Activated CD8-positive, alpha-beta memory T cell treated with anti-CD3 and anti-CD28 coated beads for 48 hours (primary cell): Measurements from ENCODE around the gene EI24.
"Not testable (repeated sequence)": the region's sequence is repeated elsewhere in the genome, so short reads cannot be mapped to it uniquely, and the experiment has no call there.

Experiments
- DNase-seq, 3 experiments: peaks; one replicate each; pipeline ENCODE4 v3.0.0-alpha.2; 2020; ENCODE audit warnings: low read depth in 2 of 3, low spot score in 2 of 3

Gene EI24

GRCh38 chr11:125568970-125569914 lies at the start of gene EI24:
Gene EI24 (plus strand): TSS chr11:125569477. CDS start chr11:125572528, 3,051 bp downstream.
- peak; percentile 70 to 84 (median 72) for DNase-seq

- DNase-seq, result no peak
These were observed 49.1 kb upstream of the EI24 start for GRCh38 chr11:125519860-125520834.

DNA sequence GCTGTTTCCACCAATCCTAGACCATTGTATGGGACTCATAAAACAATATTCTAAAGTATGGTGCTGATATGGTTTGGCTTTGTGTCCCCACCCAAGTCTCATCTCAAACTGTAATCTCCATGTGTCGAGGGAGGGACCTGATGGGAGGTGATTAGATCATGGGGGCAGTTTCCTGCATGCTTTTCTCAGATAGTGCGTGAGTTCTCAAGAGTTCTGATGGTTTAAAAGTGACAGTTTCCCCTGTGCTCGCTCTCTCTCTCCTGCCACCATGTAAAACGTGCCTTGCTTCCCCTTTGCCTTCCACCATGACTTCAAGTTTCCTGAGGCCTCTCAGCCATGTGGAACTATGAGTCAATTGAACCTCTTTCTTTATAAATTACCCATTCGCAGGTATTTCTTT lies 44.0 kb upstream of the EI24 start:
- no peak for DNase-seq

GRCh38 chr11:125532668-125533067 lies 36.6 kb upstream of the EI24 start:
- DNase-seq, result no peak

DNA sequence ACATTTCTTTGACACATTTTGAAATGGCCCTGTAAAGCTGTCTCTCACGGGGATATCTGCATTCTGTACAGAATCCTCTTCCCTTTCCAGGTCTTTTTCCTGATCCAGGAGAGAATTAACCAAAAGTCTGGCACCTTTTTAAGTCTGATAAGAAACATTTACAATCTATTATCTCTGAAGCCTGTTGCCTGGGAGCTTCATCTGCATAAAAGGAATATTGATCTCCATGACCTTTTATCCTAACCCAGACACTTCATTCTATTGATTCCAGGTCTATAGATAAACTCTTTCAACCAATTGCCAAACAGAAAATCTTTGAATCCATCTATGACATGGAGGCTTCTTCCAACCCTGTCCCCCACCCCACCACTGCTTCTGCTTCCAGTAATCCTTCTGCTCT lies 33.7 kb upstream of the EI24 start:
- DNase-seq, result no peak

GRCh38 chr11:125536834-125537233 lies 32.4 kb upstream of the EI24 start:
- DNase-seq, result not testable (repeated sequence)

DNA sequence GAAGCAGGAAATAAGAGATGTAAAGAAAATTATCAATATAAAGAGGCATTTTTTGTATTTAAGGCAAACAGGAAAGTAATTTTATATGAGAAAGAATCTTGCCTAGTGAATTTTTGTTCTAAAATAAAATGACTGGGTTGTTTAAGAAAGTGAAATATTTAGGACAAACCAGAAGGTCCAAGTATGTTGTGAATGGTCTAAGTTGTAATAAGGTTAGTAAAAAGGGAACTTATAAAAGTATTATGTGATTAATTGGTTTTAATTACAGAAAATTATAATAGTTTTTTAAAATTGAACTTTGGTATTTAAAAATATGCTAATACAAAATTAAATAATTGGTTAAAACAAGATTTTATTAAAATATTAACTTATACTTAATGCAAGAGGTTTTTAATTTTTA lies 26.6 kb upstream of the EI24 start:
- no peak for DNase-seq

GRCh38 chr11:125550780-125551179 lies 18.5 kb upstream of the EI24 start:
- DNase-seq, result no peak

DNA sequence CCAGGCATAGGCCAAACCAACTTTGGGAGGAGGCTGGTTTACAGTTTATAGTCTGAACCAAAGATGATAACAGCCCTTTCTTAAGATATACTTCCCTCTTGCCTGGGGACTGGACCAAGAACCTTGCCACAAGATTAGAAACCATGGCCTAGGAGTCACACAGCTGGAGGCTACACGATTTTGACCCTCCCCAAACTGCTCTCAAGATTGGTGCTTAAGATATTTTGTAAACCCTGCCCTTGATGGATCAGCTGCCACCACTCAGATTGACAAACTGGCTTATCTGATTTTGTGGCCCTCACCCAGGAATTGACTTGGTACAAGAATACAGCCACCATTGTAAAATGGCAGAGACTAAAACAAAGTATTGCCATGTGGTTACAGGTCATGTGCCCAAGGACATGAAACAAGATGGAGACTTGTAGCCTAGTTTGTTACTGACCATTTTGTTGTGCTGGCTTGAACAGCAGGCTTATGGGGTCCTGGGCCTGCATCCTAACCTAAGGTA lies 17.4 kb upstream of the EI24 start:
- no peak for DNase-seq

DNA sequence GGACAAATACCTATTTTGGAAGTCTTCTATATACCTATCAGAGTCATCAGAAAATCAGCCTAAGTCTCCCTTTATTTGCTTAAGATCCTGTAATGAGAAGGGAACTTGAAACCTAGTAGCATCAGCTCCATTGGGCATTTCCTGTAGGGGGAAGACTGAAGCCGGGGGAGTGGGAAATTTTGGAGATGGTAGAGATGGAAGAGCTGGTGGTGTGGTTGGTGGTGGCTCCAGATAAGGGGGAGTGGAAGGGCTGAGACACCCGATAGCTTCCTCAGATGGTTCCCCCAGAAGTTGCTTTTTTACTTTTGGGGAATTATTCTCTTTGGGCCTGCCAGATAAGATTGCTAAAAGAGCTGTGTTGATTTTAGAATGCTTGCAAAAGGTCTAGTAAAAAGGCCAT lies 16.4 kb upstream of the EI24 start:
- DNase-seq, result no peak

GRCh38 chr11:125553357-125553756 lies 15.9 kb upstream of the EI24 start:
- no peak for DNase-seq

DNA sequence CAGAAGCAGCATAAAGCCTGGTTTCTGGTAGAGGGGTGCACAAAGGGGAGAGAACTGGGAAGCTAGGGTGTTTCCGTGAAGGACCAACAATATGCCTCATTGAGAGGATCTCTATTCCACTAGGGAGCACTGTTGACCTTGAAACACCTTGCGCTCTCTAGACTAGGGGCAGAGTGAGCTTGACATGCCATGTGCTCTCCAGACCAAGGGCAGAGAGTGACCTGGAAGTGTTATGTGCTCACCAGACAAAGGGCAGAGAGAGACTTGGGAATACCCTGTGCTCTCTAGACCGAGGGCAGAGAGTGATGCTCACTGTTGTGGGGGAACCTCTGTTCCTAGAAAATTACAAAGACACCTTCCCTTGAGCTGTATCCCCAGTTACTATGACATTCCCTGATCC lies 15.2 kb upstream of the EI24 start:
- DNase-seq, result no peak

DNA sequence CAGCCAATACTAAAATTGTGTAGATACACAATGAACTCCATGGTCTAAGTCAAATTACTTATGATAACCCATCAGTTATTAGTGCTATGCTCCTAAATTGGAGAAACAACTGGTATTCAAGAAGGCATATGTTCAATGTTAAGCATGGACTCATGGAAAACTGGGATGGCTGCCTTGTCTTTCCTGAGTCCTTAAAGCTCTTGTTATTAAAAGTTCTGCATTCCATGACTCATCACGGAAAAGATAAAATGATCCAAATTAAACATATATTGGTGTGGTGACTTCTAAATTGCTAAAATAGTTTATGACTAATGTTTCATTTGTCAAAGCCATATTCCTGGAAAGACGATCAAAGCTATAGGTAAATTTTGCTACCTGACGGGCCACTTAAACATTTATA lies 9.4 kb upstream of the EI24 start:
- DNase-seq, result no peak

DNA sequence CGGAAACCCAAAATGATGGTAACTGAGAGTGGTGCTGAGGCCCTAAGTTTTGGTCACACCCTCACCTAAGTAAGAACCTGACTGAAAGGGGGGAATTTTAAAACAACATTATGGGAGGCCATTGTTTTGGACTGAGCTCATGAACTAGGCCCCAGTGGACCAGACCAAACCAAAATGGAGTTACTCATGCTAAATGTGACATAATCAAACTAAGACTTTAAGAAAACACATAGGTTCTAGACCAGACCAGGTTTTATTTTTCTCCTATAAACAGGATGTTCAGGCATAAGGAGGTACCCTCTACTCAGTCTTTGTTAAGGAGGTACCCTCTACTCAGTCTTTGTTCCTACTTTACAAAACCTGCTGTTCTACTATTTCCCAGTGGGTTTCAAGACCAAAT lies 7.4 kb upstream of the EI24 start:
- no peak for DNase-seq

GRCh38 chr11:125562430-125562829 lies 6.8 kb upstream of the EI24 start:
- no peak for DNase-seq

DNA sequence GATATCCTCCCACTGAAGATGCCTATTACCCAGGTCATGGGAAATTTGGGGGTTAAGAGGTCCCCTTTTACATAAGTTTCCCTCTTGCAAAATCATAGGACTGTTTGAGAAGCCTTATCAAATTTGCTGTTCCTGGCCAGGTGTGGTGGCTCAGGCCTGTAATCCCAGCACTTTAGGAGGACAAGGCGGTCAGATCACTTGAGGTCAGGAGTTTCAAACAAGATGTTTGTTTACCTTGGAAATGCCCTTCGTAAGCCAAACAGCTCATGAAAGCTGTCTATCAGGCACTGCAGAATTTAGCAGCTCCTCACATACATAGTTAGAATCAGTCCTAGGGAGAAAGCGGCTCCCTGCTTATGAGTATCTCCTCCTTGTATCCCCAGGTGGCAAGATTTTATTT lies 4.9 kb upstream of the EI24 start:
- DNase-seq, result no peak

DNA sequence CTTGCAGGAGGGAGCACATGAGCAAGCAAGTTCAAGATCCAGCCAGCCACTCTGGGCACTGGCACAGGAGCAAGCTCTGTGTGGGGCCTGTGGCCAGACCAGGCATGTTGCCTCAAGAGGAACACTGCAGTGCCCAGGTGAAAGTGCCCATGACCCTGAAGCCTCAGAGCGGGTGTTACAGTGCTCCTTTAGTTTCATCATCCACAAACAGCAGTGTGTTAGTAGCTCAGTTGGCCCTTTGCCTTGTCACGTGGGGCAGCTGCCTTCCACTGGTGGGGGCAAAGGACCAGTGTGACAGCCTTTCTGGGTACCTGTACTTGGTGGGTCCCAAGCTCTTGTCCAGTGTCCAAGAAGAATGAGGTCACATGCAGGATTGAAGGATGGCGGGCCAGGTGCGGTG lies 3.0 kb upstream of the EI24 start:
- no peak for DNase-seq

DNA sequence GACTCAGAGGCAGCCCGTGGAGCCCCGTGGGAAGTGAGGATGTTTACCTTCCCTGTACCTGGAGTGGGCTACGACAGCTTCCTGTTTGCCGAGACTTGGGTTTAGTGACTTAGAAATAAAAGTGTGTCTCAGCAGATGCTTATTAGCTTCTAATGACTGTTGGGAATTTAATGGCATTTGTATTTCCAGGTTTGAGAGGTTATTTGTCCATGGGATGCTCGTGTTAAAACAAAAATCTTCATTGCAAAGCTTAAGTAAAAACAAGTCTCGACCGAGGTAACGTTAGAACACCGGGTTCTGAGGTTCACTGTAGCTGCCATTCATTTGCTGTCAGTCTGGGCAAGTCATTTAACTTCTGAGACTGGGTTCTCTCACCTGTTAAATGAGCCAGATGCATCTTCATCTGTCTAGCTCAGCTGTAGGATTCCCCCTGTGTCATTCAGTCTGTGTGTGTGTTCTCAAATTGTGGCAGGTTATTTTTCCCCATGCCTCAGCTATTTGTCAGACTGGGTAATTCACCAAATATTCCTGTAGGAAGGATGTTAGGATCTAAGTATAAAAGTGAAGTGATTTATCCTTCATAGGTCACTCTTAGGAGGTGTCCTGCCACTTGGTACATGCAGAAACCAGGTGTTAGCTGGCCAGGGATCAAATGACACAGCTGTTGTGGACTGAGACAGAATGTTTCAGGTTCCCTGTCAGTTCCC lies 791 bp downstream of the EI24 start:
- DNase-seq, result no peak

GRCh38 chr11:125570952-125571351 lies 1.7 kb downstream of the EI24 start:
- no peak for DNase-seq

GRCh38 chr11:125572916-125573315 lies 3.6 kb downstream of the EI24 start:
- no peak for DNase-seq

DNA sequence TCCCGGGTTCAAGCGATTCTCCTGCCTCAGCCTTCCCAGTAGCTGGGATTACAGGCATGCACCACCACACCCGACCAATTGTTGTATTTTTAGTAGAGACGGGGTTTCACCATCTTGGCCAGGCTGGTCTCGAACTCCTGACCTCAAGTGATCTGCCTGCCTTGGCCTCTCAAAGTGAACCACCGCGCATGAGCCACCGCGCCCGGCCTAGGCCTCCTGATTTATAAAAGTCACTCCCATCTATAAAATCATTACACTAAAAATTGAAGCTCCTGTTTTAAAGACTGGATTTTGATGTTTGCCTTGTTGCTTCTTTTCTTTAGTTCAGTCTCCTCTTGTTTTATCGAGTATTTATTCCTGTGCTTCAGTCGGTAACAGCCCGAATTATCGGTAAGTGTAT lies 7.9 kb downstream of the EI24 start:
- not testable (repeated sequence) for DNase-seq
